HEK293T (cell line): ENCODE results near the gene TBC1D20.

Experiments
- ARNT ChIP-seq: fragments of 450-650 bp; IDR thresholded peaks from 2 replicates; pipeline ENCODE4 v1.6.1; 2017; ENCODE audit warnings: mild to moderate bottlenecking
- BHLHE40 ChIP-seq: fragments of 450-650 bp; IDR thresholded peaks from 2 replicates; pipeline ENCODE4 v1.6.1; 2016; ENCODE audit warnings: mild to moderate bottlenecking, moderate library complexity, borderline replicate concordance
- FOXK2 ChIP-seq: fragments of 450-650 bp; IDR thresholded peaks from 2 replicates; pipeline ENCODE4 v1.6.1; 2016; ENCODE audit warnings: mild to moderate bottlenecking
- FOXM1 ChIP-seq: fragments of 450-650 bp; IDR thresholded peaks from 2 replicates; pipeline ENCODE4 v1.6.1; 2017; ENCODE audit warnings: mild to moderate bottlenecking, borderline replicate concordance
- NFRKB ChIP-seq: fragments of 450-650 bp; IDR thresholded peaks from 2 replicates; pipeline ENCODE4 v1.6.1; 2016; ENCODE audit warnings: mild to moderate bottlenecking, moderate library complexity
- SP1 ChIP-seq: fragments of 450-650 bp; IDR thresholded peaks from 2 replicates; pipeline ENCODE4 v1.6.1; 2017
- SUZ12 ChIP-seq: fragments of 450-650 bp; IDR thresholded peaks from 2 replicates; pipeline ENCODE4 v1.6.1; 2016; ENCODE audit warnings: mild to moderate bottlenecking
- ZNF384 ChIP-seq: fragments of 450-650 bp; IDR thresholded peaks from 2 replicates; pipeline ENCODE4 v1.6.1; 2016

GRCh38 chr20:444117-444516 lies 18.2 kb downstream of the TBC1D20 start:
- TF ChIP-seq FOXM1 (no peak), NFRKB (no peak), ARNT (no peak), FOXK2 (no peak), ZNF384 (no peak), SP1 (no peak), SUZ12 (no peak), BHLHE40 (no peak)
